ENCODE data around the gene SEC24A. TPM values are rescaled to one million over a fixed set of nuclear protein-coding genes. Genes with fewer than 3 reads are reported as not detected.

Gene SEC24A
- total RNA-seq, 4 donors from 2014 or later, result 15.3 to 30.9 (median 19.6) TPM

DNA sequence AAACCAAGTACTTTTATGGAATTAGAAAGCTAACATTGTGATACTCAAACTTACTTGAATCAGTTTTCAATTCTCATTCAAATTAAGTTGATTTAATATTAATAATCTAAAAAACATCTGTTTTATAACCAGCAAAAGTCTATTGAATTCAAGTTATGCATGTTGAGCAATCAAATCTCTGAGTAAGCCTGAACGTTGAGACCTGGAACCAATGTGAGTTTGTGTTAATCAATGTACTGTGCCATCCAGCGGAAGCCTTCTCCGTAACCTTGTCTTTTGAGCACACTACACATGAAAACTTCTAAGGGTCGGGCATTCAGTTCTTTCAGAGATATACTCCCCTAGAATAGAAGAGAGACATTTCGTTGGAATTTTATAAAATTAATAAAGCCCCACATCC, 41.9 kb upstream of the SEC24A start:
- no peak for DNase-seq
- Histone ChIP-seq H3K4me1 (no peaks in the 10 kb centered on the region), H3K27ac (no peak overlapping the region), H3K9me3 (no peaks in the 10 kb centered on the region), H3K27me3 (no peaks in the 10 kb centered on the region), H3K36me3 (peaks cover 13 to 100% (median 20%) of the 10 kb centered on the region in 3 donors), H3K4me3 (no peak overlapping the region)
- WGBS, 2 donors, result 82 to 87% methylated on average over 5 of the region's 5 CpGs
- intact Hi-C loops (cut with DNase I), result no loop called here
- TF ChIP-seq CTCF (IDR thresholded peaks at IDR 0.05), result no peak
- TF ChIP-seq POLR2A (IDR thresholded peaks at IDR 0.05), result no peak

GRCh38 chr5:134608555-134608954, 40.0 kb upstream of the SEC24A start:
- no peak overlapping the region for H3K27ac ChIP-seq
- no peak for DNase-seq
- intact Hi-C loops (cut with DNase I), result no loop called here
- no peaks in the 10 kb centered on the region for H3K27me3 ChIP-seq
- WGBS, 2 donors, result 70 to 79% methylated on average over 3 of the region's 3 CpGs
- TF ChIP-seq CTCF (IDR thresholded peaks at IDR 0.05), result no peak
- TF ChIP-seq POLR2A (IDR thresholded peaks at IDR 0.05), result no peak
- no peaks in the 10 kb centered on the region for H3K9me3 ChIP-seq
- no peaks in the 10 kb centered on the region for H3K4me1 ChIP-seq
- peaks cover 18 to 100% (median 20%) of the 10 kb centered on the region in 3 donors for H3K36me3 ChIP-seq
- no peak overlapping the region for H3K4me3 ChIP-seq

DNA sequence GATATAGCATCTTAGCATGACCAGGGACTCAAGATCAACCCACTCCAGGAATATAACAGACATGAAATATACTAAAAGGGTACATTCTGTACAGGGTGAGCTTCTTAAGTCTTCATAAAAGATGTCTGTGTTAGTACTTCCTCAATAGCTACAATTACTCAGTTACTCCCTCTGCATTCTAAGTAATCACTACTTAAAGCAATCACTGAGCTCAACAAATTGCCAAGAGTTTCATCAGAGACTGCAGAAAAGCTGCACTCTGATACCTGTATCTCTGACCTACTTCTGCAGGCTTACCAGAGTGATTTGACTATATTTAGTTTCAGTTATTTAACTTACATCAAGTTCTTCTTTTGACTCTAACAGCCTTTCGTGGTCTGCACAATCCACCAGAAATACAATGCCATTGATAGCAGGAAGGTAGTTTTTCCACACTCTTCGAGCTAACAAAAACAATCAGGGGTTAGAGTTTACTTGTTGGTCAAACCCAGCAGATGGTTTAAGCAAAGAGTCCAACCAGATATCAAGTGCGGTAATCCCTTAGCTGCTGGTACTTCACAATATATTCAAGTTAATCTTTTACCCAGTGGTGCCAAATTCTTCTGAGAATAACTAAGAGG, 39.2 kb upstream of the SEC24A start:
- TF ChIP-seq CTCF (IDR thresholded peaks at IDR 0.05), result no peak
- TF ChIP-seq POLR2A (IDR thresholded peaks at IDR 0.05), result no peak
- DNase-seq, result no peak
- 68 to 79% methylated on average over 3 of the region's 3 CpGs for WGBS, 2 donors
- Histone ChIP-seq H3K4me3 (no peak overlapping the region), H3K27ac (no peak overlapping the region), H3K27me3 (no peaks in the 10 kb centered on the region), H3K4me1 (no peaks in the 10 kb centered on the region), H3K9me3 (no peaks in the 10 kb centered on the region), H3K36me3 (peaks cover 15 to 100% (median 20%) of the 10 kb centered on the region in 3 donors)
- intact Hi-C loops (cut with DNase I), result no loop called here

DNA sequence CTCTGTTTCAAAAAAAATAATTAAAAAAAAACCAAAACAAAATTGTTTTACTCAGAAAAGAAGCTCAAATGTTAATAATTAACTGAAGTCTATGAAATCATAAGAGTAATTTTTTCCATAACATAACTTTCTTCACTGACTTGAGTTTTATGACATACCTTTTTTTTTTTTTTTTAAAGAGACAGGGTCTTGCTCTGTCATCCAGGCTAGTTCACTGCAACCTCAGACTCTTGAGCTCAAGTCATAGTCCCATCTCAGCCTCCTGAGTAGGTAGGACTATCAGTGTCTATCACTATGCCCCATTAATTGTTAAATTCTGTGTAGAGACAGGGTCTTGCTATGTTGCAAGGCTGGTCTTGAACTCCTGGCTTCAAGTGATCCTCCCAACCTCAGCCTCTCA, 37.9 kb upstream of the SEC24A start:
- no peak overlapping the region for H3K27ac ChIP-seq
- peaks cover 13 to 100% (median 19%) of the 10 kb centered on the region in 3 donors for H3K36me3 ChIP-seq

GRCh38 chr5:134611515-134611914, 37.1 kb upstream of the SEC24A start:
- Histone ChIP-seq H3K9me3 (no peaks in the 10 kb centered on the region), H3K27me3 (no peaks in the 10 kb centered on the region), H3K4me1 (no peaks in the 10 kb centered on the region), H3K27ac (no peak overlapping the region), H3K36me3 (peaks cover 8 to 100% (median 11%) of the 10 kb centered on the region in 3 donors), H3K4me3 (no peak overlapping the region)
- 92 to 97% methylated on average over 4 of the region's 4 CpGs for WGBS, 2 donors
- no peak for DNase-seq
- intact Hi-C loops (cut with DNase I), result no loop called here
- no peak for TF ChIP-seq CTCF (IDR thresholded peaks at IDR 0.05)
- no peak for TF ChIP-seq POLR2A (IDR thresholded peaks at IDR 0.05)

More for the DNA sequence above, 37.9 kb upstream of the SEC24A start:
- no peaks in the 10 kb centered on the region for H3K9me3 ChIP-seq
- H3K4me3 ChIP-seq, result no peak overlapping the region
- DNase-seq, result no peak
- H3K4me1 ChIP-seq, result no peaks in the 10 kb centered on the region
- TF ChIP-seq CTCF (IDR thresholded peaks at IDR 0.05) (no peak), POLR2A (IDR thresholded peaks at IDR 0.05) (no peak)
- intact Hi-C loops (cut with DNase I), result no loop called here
- no peaks in the 10 kb centered on the region for H3K27me3 ChIP-seq

Data from esophagus squamous epithelium (tissue), 5 donors.